NCI-H146 treated with DMSO at 0.1 percent for 48 hours (cell line): Measurements from ENCODE around the gene HNRNPCL2.
"Not testable (repeated sequence)": the region's sequence is repeated elsewhere in the genome, so short reads cannot be mapped to it uniquely, and the experiment has no call there.

Experiments
- DNase-seq: peaks from one replicate; lab custom pipeline; 2025; ENCODE audit not compliant: unreplicated experiment; lab: John Stamatoyannopoulos, UW

HNRNPCL2 gene

GRCh38 chr1:13116754-13117153 lies at the start of gene HNRNPCL2:
Gene HNRNPCL2, minus strand, starts transcription at chr1:13116854. Its CDS starts 454 bp downstream, at chr1:13116400.
- not testable (repeated sequence) for DNase-seq

- not testable (repeated sequence) for DNase-seq
These were observed 48.9 kb upstream of the HNRNPCL2 start, which contains the start of gene HNRNPCL4 for GRCh38 chr1:13165531-13165930. Gene HNRNPCL4, minus strand, starts transcription at chr1:13165631. Its CDS starts 164 bp downstream, at chr1:13165467.

- not testable (repeated sequence) for DNase-seq
These were observed 39.3 kb upstream of the HNRNPCL2 start, which contains the start of gene PRAMEF26 for GRCh38 chr1:13155909-13156308. Gene PRAMEF26, minus strand, starts transcription at chr1:13156009. Its CDS starts 2,914 bp downstream, at chr1:13153095.

- DNase-seq, result not testable (repeated sequence)
These were observed 46.2 kb downstream of the HNRNPCL2 start, which contains the start of gene PRAMEF25 for GRCh38 chr1:13070474-13070873. Gene PRAMEF25, plus strand, starts transcription at chr1:13070774. Its CDS starts 2,920 bp downstream, at chr1:13073694.
